GM18861 (cell line): ENCODE data around the gene AASDH.
A peak's percentile ranks its signal among the peaks of the same experiment; 100 is the strongest.

Experiments
- ATAC-seq: cut with Tn5 transposase; IDR thresholded peaks from one replicate; pipeline ENCODE4 v1.9.1; 2021; ENCODE audit not compliant: unreplicated experiment

Gene AASDH

GRCh38 chr4:56318555-56318954 is 68.7 kb downstream of the AASDH start:
- ATAC-seq = no peak

- ATAC-seq = no peak
These were observed 69.5 kb downstream of the AASDH start for GRCh38 chr4:56317749-56318148.

GRCh38 chr4:56316011-56316650 is 71.2 kb downstream of the AASDH start:
- ATAC-seq = no peak

- ATAC-seq = no peak
These were observed 71.7 kb downstream of the AASDH start for GRCh38 chr4:56315543-56315942.

- ATAC-seq = no peak
These were observed 72.2 kb downstream of the AASDH start for GRCh38 chr4:56315041-56315440.

GRCh38 chr4:56314207-56314915 is 72.9 kb downstream of the AASDH start:
- ATAC-seq = no peak

- ATAC-seq = no peak
These were observed 74.2 kb downstream of the AASDH start for GRCh38 chr4:56313132-56313531.

- no peak for ATAC-seq
These were observed 75.9 kb downstream of the AASDH start for GRCh38 chr4:56311299-56311975.

- ATAC-seq = no peak
These were observed 76.7 kb downstream of the AASDH start for GRCh38 chr4:56310401-56311125.

- no peak for ATAC-seq
These were observed 78.9 kb downstream of the AASDH start for GRCh38 chr4:56308384-56308783.

- no peak for ATAC-seq
These were observed 79.9 kb downstream of the AASDH start for GRCh38 chr4:56307423-56307822.

GRCh38 chr4:56305390-56305789 is 81.9 kb downstream of the AASDH start:
- ATAC-seq = no peak

- ATAC-seq = no peak
These were observed 83.4 kb downstream of the AASDH start for GRCh38 chr4:56303921-56304320.

GRCh38 chr4:56302760-56303159 is 84.5 kb downstream of the AASDH start:
- ATAC-seq = no peak

GRCh38 chr4:56301997-56302496 is 85.2 kb downstream of the AASDH start:
- no peak for ATAC-seq

- peak; percentile 97 for ATAC-seq
These were observed 85.9 kb downstream of the AASDH start for GRCh38 chr4:56301181-56301996.

- ATAC-seq = no peak
These were observed 89.1 kb downstream of the AASDH start for GRCh38 chr4:56298236-56298635.

- ATAC-seq = no peak
These were observed 89.5 kb downstream of the AASDH start for GRCh38 chr4:56297776-56298175.

- no peak for ATAC-seq
These were observed 90.8 kb downstream of the AASDH start for GRCh38 chr4:56296526-56296925.

- no peak for ATAC-seq
These were observed 94.2 kb downstream of the AASDH start for GRCh38 chr4:56293121-56293520.
